CD4-positive, CD25-positive, alpha-beta regulatory T cell (primary cell): ENCODE measurements around the gene KRT81. TPM values are rescaled to one million over a fixed set of nuclear protein-coding genes. Genes with fewer than 3 reads are reported as not detected.
"Not testable (repeated sequence)": the region's sequence is repeated elsewhere in the genome, so short reads cannot be mapped to it uniquely, and the experiment has no call there.

ENCODE experiments used
- ATAC-seq, 2 donors: fragments of 150-1000 bp; cut with Tn5 transposase; one replicate each; pipeline ENCODE4 v1.10.0; 2021; ENCODE audit warnings: low read depth in 2 of 2, moderate number of reproducible peaks in 2 of 2, moderate library complexity in 1 of 2
- DNase-seq, 3 donors: peaks; one replicate each; pipeline versions ENCODE4 v3.0.0 to v3.0.0-alpha.2; 2012 to 2022; ENCODE audit warnings: mixed read lengths in 1 of 3
- H3K27ac ChIP-seq: one replicate; pipeline ENCODE4 v1.7.0; 2013; ENCODE audit warnings: mild to moderate bottlenecking, low read length; ENCODE audit not compliant: insufficient read depth, poor library complexity, severe bottlenecking
- H3K27me3 ChIP-seq: one replicate; pipeline ENCODE4 v1.7.0; 2013; ENCODE audit warnings: low read length; ENCODE audit not compliant: control insufficient read depth, insufficient read depth
- H3K36me3 ChIP-seq: one replicate; pipeline ENCODE4 v1.7.0; 2013; ENCODE audit warnings: mild to moderate bottlenecking, low read length, moderate library complexity; ENCODE audit not compliant: control insufficient read depth, insufficient read depth
- H3K4me1 ChIP-seq: 2 replicates; pipeline ENCODE4 v1.7.0; 2013; ENCODE audit warnings: mild to moderate bottlenecking, low read length; ENCODE audit not compliant: insufficient read depth, control insufficient read depth, poor library complexity, severe bottlenecking
- H3K4me3 ChIP-seq: one replicate; pipeline ENCODE4 v1.7.0; 2013; ENCODE audit warnings: low read depth, mild to moderate bottlenecking, low read length, moderate library complexity
- H3K9me3 ChIP-seq, 2 experiments: 1 replicate in 1 of 2; 2 replicates in 1 of 2; pipeline ENCODE4 v1.7.0; 2013; ENCODE audit warnings: low read length in 2 of 2, mild to moderate bottlenecking in 1 of 2, moderate library complexity in 1 of 2; ENCODE audit not compliant: control insufficient read depth in 2 of 2
- H3K27ac Mint-ChIP-seq, 3 donors: one replicate each; pipeline ENCODE4 v1.8.0; 2020 to 2022; ENCODE audit warnings: mild to moderate bottlenecking in 3 of 3, mixed read lengths in 3 of 3, moderate library complexity in 2 of 3
- H3K27me3 Mint-ChIP-seq: one replicate; pipeline ENCODE4 v1.8.0; 2022; ENCODE audit warnings: mild to moderate bottlenecking, mixed read lengths
- H3K36me3 Mint-ChIP-seq: one replicate; pipeline ENCODE4 v1.8.0; 2020; ENCODE audit warnings: mixed read lengths
- H3K4me1 Mint-ChIP-seq, 4 donors: one replicate each; pipeline ENCODE4 v1.8.0; 2020 to 2022; ENCODE audit warnings: mixed read lengths in 4 of 4, mild to moderate bottlenecking in 1 of 4
- H3K4me3 Mint-ChIP-seq, 4 donors: one replicate each; pipeline ENCODE4 v1.8.0; 2020 to 2022; ENCODE audit warnings: mild to moderate bottlenecking in 4 of 4, mixed read lengths in 4 of 4, moderate library complexity in 3 of 4
- H3K9me3 Mint-ChIP-seq, 7 donors: one replicate each; pipeline ENCODE4 v1.8.0; 2020 to 2022; ENCODE audit warnings: mixed read lengths in 7 of 7, mild to moderate bottlenecking in 3 of 7, moderate library complexity in 2 of 7
- polyA plus RNA-seq, 4 donors: library from polyadenylated mRNA; unstranded; fragments of 300-500 nt; fragmentation: Illumina TruSeq; gene quantifications; one replicate each; pipeline ENCODE4 v1.2.3, GENCODE V29; 2021
- total RNA-seq: library from RNA; stranded (reverse); gene quantifications from one replicate; pipeline ENCODE4 v1.2.3, GENCODE V29; 2022

The KRT81 gene
- total and polyA plus RNA-seq, 5 donors from 2014 or later, result not detected

DNA sequence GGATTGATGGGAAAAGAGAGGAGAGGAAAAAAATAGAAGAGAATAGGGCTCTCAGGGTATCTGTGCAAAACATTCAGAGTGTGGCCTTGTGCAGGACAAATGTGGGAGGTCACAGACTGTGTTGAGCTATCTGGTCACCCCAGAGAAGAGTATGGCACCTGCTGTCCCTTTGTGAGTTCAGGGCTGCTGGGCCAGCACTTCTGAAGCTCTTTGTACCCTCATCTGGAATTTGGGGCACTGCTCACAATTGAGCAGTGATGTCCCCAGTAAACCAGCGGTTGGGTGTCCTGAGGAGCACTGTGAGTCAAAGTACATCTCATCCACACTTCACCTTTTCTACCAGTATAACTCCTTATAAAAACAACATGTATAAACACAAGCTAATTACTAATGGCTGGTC lies 2.6 kb upstream of the KRT81 start:
- Mint-ChIP-seq H3K27ac (no peak overlapping the region), H3K36me3 (no peaks in the 10 kb centered on the region), H3K4me3 (no peak overlapping the region), H3K27me3 (peaks cover 22% of the 10 kb centered on the region), H3K9me3 (peaks cover 0 to 2% (median 0%) of the 10 kb centered on the region in 7 donors), H3K4me1 (no peaks in the 10 kb centered on the region)
- ATAC-seq (no peak), DNase-seq (no peak)
- Histone ChIP-seq H3K4me1 (no peaks in the 10 kb centered on the region), H3K9me3 (no peaks in the 10 kb centered on the region), H3K27ac (no peak overlapping the region), H3K36me3 (no peaks in the 10 kb centered on the region), H3K4me3 (no peak overlapping the region), H3K27me3 (peaks cover 12% of the 10 kb centered on the region)

DNA sequence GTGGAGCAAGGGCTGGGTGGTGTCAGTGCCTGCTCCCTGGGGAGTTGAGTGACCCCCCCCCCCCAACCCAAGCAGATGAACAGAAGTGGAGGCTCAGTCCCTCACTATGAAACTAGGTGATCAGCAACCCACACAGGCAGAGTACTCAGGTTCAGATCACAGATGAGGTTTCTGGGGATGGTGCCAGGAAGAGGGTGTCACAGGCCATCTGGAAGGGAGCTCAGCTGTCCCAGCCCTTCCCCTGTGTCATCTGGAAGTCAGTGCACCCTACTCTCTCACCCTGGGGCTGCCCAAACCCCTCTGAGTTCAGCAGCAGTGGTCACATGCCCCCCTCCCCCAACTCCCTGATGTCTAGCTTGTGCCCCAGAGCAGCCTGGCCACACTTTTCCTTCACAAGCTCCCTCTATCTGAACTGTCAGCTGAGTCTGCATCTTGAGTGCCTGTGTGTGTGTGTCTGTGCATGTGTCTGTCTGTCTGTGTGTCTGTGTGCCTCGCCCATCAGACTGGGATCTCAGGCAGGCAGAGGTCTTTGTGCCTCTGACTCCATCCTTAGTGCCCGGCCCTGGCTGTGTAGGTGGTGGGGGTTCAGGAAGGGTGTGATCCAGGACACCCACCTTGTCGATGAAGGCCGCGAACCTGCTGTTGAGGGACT lies 725 bp downstream of the KRT81 start:
- H3K27ac ChIP-seq, H3K27ac Mint-ChIP-seq, H3K4me1 ChIP-seq, H3K27me3 ChIP-seq, H3K36me3 Mint-ChIP-seq, H3K9me3 ChIP-seq, H3K36me3 ChIP-seq, H3K4me3 ChIP-seq, H3K4me1 Mint-ChIP-seq, H3K9me3 Mint-ChIP-seq, DNase-seq, ATAC-seq, H3K4me3 Mint-ChIP-seq: not testable (repeated sequence)
- H3K27me3 Mint-ChIP-seq, result peaks cover 12% of the 10 kb centered on the region

DNA sequence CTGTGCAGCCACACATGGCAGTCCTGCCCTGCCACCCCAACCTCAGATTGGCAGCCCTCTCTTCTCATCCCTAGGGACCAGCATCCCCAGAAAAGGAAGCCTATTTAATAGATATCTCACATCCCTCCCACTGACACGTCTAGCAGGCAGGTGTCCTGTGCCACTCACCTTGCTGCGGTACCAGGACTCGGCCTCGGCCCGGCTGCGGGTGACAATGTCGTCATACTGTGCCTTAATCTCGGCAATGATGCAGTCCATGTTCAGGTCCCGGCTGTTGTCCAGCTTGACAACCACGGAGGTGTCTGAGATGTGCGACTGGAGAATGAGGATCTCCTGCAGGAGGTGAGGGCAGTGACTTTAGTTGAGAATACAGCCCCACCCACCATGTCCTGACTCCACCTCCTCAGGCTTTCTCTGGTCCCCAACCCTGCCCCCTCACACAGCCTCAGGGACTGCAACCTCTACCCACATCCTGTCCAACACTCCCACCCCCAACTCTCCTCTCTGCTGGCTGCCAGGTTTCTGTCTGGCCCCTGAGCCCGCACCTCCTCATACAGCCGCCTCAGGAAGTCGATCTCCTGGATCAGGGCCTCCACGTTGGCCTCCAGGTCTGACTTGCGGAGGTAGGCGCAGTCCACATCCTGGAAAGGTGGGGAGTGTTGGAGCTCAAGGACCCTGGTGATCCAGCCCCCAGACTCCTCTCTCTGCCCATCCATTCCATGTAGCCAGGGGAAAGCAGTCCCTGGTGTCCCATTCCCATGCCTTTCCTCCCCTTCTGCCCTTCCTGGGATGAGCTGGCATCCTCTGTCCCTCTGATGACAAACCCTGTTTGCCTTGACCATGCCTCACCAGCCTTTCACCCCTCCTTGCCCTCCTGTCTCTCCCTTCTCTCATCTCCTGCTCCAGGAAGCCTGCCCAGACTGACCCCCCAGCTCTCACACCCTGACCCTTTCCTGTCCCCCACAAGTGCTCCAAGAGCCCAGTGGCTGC lies 3.2 kb downstream of the KRT81 start:
- not testable (repeated sequence) for H3K27ac ChIP-seq, DNase-seq, H3K36me3 Mint-ChIP-seq, H3K4me3 ChIP-seq, H3K27me3 ChIP-seq, H3K36me3 ChIP-seq, H3K27me3 Mint-ChIP-seq, H3K4me1 ChIP-seq, H3K9me3 ChIP-seq, H3K4me3 Mint-ChIP-seq, H3K9me3 Mint-ChIP-seq, H3K27ac Mint-ChIP-seq, H3K4me1 Mint-ChIP-seq
- ATAC-seq, result peak in 1 of 2 donors; percentile 50

DNA sequence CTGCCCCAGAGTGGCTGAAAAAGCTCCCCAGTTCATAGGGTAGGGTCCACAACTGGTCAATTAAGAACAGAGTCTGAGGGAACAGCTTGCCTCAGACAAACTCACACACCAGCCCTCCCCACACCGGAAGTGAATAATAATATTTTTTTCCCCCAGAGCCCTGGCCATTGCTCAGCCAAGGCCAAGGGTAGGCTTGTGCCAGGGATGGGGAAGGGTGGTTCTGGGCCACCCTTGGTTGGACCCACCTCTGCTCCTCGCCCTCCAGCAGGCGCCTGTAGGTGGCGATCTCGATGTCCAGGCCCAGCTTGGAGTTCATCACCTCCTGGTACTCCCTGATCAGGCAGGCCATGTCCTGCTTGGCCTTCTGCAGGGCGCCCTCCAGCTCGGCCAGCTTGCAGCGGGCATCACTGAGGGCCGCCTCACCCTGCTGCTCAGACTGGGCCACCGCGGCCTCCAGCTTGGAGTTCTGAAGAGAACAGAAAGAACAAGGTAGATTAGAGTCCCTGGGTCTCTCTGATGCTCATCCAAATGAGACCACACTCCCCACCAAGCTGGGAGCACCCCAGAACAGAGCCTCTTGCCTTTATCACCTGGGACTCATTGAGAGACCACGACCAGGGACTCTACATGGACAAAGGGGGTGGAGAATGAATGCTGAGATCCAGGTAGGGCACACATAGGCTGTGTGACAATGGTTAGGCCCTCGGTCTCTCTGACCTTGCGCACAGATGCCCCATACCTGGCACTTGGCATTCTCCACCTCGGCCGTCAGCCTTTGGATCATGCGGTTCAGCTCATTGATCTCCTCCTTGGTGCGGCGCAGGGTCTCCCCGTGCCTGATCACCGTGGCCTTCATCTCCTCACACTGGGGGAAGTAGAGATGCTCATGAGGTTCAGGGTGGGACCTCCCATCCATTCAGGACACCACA lies 4.2 kb downstream of the KRT81 start:
- DNase-seq, H3K27ac ChIP-seq, H3K4me1 ChIP-seq, H3K27me3 Mint-ChIP-seq, H3K9me3 ChIP-seq, H3K36me3 Mint-ChIP-seq, H3K36me3 ChIP-seq, H3K27ac Mint-ChIP-seq, H3K27me3 ChIP-seq, H3K9me3 Mint-ChIP-seq, H3K4me3 ChIP-seq, ATAC-seq, H3K4me1 Mint-ChIP-seq, H3K4me3 Mint-ChIP-seq: not testable (repeated sequence)

DNA sequence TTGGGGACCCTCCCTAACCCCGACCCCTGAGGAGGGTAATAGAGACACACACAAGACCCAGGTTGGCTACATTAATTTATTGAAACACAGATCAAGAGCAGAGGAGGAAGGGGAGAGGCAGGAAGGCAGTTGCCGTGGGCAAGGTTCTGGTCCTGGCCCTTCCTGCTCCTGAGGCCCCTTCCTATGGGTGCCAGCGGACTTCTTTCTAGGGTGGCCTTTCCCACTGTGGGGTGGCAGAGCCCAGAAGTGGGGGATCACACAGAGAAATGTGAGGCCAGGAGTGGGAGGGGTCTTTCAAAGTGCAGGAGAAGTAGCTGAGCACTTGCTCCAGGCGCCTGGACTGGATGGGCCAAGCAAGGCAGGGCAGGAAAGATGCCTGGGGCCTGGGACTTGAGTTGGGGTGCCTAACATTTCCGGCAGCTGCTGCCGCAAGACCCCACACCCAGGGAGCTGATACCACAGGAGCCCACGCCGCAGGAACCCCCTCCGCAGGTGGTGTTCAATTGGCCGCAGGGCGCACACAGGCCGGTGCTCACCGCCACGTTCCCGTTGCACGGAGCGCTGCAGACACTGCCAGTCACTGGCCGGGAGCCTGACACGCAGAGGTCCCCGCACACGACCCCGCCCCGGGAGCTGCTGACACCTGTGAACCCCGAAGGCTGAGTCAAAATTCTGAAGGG lies 5.3 kb downstream of the KRT81 start:
- H3K27ac ChIP-seq, result no peak overlapping the region
- no peaks in the 10 kb centered on the region for H3K9me3 ChIP-seq
- no peak overlapping the region for H3K27ac Mint-ChIP-seq
- no peak overlapping the region for H3K4me3 Mint-ChIP-seq
- H3K36me3 Mint-ChIP-seq, result no peaks in the 10 kb centered on the region
- H3K4me1 Mint-ChIP-seq, result no peaks in the 10 kb centered on the region
- DNase-seq (no peak), ATAC-seq (no peak)
- H3K36me3 ChIP-seq, result no peaks in the 10 kb centered on the region
- no peaks in the 10 kb centered on the region for H3K4me1 ChIP-seq
- H3K27me3 Mint-ChIP-seq, result no peaks in the 10 kb centered on the region
- H3K4me3 ChIP-seq, result no peak overlapping the region
- no peaks in the 10 kb centered on the region for H3K27me3 ChIP-seq
- H3K9me3 Mint-ChIP-seq, result peaks cover 0 to 3% (median 0%) of the 10 kb centered on the region in 7 donors

DNA sequence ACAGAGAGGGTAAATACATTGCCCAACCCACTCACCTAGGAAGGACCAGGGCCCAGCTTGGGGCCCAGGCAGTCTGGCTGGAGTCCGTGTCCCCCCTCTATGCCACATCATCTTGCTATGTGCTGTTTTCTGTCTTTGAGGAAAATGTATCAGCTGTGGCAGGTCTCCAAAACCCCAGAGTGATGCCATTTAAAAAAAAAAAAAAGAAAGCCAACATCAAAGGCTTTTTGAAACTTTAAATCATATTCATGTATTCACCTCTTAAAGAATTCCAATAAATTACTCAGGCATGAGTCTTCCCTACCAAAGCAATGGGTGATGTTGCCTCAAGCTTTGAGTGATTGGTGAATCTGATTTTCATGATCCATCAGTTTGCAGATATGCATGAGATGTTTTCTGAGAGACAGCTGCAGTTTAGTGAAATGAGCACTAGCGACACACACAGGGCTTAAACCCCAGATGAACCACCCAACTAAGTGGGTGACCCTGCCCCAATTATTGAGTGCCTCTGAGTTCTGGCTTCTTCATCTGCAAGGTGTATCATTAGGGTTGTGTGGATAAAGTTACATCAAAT lies 6.1 kb downstream of the KRT81 start:
- peaks cover 3% of the 10 kb centered on the region for H3K27me3 Mint-ChIP-seq
- Histone ChIP-seq H3K27me3 (no peaks in the 10 kb centered on the region), H3K4me3 (no peak overlapping the region), H3K4me1 (no peaks in the 10 kb centered on the region), H3K9me3 (no peaks in the 10 kb centered on the region), H3K36me3 (no peaks in the 10 kb centered on the region), H3K27ac (no peak overlapping the region)
- ATAC-seq, result no peak
- no peak overlapping the region for H3K4me3 Mint-ChIP-seq
- no peaks in the 10 kb centered on the region for H3K4me1 Mint-ChIP-seq
- DNase-seq, result no peak
- no peak overlapping the region for H3K27ac Mint-ChIP-seq
- H3K9me3 Mint-ChIP-seq, result peaks cover 0 to 3% (median 0%) of the 10 kb centered on the region in 7 donors
- H3K36me3 Mint-ChIP-seq, result no peaks in the 10 kb centered on the region
